ENCODE data around the gene PCNT.

The PCNT gene

GRCh38 chr21:46323710-46324389 is at the start of gene PCNT, which contains the start of gene C21orf58:
Gene PCNT, plus strand, starts transcription at chr21:46324156. Its CDS starts 73 bp downstream, at chr21:46324229.
Gene C21orf58, minus strand, starts transcription at chr21:46323870. Its CDS starts 1,132 bp downstream, at chr21:46322738.
- TF ChIP-seq CTCF (conservative IDR thresholded peaks at IDR 0.05; ENCODE audit: low read depth), result no peak
- DNase-seq (ENCODE audit: low spot score), result peak; percentile 98
- CTCF ChIA-PET, result interaction anchor here (0.6 kb wide), 1 partner anchor 38 kb away, joined by 3 read pairs; the partner anchor contains the start of gene YBEY
- POLR2A ChIA-PET (ENCODE audit: low non-redundant PET), result interaction anchor here (0.5 kb wide), 1 partner anchor 136 kb away, joined by 4 read pairs; no protein-coding TSS in a partner anchor
- H3K27ac ChIP-seq, result peak within 1 kb of the TSS; percentile 98

GRCh38 chr21:46274797-46275390 is 49.1 kb upstream of the PCNT start:
- POLR2A ChIA-PET (ENCODE audit: low non-redundant PET), result interaction anchor here (0.7 kb wide), 1 partner anchor 14 kb away, joined by 3 read pairs; no protein-coding TSS in a partner anchor
- CTCF ChIA-PET, result interaction anchor here (0.7 kb wide), 1 partner anchor 127 kb away, joined by 4 read pairs; no protein-coding TSS in a partner anchor
- TF ChIP-seq CTCF (conservative IDR thresholded peaks at IDR 0.05; ENCODE audit: low read depth), result no peak
- no peak for DNase-seq (ENCODE audit: low spot score)
- H3K27ac ChIP-seq, result no peak overlapping the region

- ChIA-PET POLR2A (ENCODE audit: low non-redundant PET) (interaction anchor here (0.6 kb wide), 1 partner anchor 44 kb away, joined by 3 read pairs; no protein-coding TSS in a partner anchor), CTCF (interaction anchor here (0.6 to 0.7 kb wide), 2 partner anchors 57 to 105 kb away, joined by 3 to 5 read pairs; no protein-coding TSS in a partner anchor)
- TF ChIP-seq CTCF (conservative IDR thresholded peaks at IDR 0.05; ENCODE audit: low read depth), result no peak
- H3K27ac ChIP-seq, result no peak overlapping the region
- DNase-seq (ENCODE audit: low spot score), result no peak
Observed at GRCh38 chr21:46284077-46284644, 39.8 kb upstream of the PCNT start.

- ChIA-PET POLR2A (ENCODE audit: low non-redundant PET) (no interaction called here), CTCF (interaction anchor here (0.6 kb wide), 1 partner anchor 104 kb away, joined by 5 read pairs; no protein-coding TSS in a partner anchor)
- no peak for DNase-seq (ENCODE audit: low spot score)
- TF ChIP-seq CTCF (conservative IDR thresholded peaks at IDR 0.05; ENCODE audit: low read depth), result no peak
- no peak overlapping the region for H3K27ac ChIP-seq
Observed at GRCh38 chr21:46284733-46285132, 39.2 kb upstream of the PCNT start.

- CTCF ChIA-PET, result no interaction called here
Observed at GRCh38 chr21:46285206-46285661, 38.7 kb upstream of the PCNT start, which contains the start of gene MCM3AP. Gene MCM3AP, minus strand, starts transcription at chr21:46285611. Its CDS starts 325 bp downstream, at chr21:46285286.

More at GRCh38 chr21:46285206-46285661, 38.7 kb upstream of the PCNT start, which contains the start of gene MCM3AP:
- no peak for TF ChIP-seq CTCF (conservative IDR thresholded peaks at IDR 0.05; ENCODE audit: low read depth)
- no peak for DNase-seq (ENCODE audit: low spot score)
- peak within 1 kb of the TSS; percentile 97 for H3K27ac ChIP-seq
- POLR2A ChIA-PET (ENCODE audit: low non-redundant PET), result no interaction called here
